Measurements from ENCODE around the gene ARHGAP8. TPM values are rescaled to one million over a fixed set of nuclear protein-coding genes. Genes with fewer than 3 reads are reported as not detected.

ARHGAP8 gene
- total and polyA plus RNA-seq, 2 experiments from 2014 or later = 62.8 to 64.9 TPM

GRCh38 chr22:44847892-44848291 lies 95.5 kb downstream of the ARHGAP8 start (continued):
- no peak for TF ChIP-seq EZH2phosphoT487 (IDR thresholded peaks at IDR 0.05; ENCODE audit: unreplicated experiment)

- H3K4me3 ChIP-seq = no peak overlapping the region
- DNase-seq (ENCODE audit: low spot score) = no peak
- no peak overlapping the region for H3K27ac Mint-ChIP-seq
These were observed 95.9 kb downstream of the ARHGAP8 start for GRCh38 chr22:44848296-44848741.

More at GRCh38 chr22:44848296-44848741, 95.9 kb downstream of the ARHGAP8 start:
- Histone ChIP-seq H3F3A (replicated peaks; ENCODE audit: low read depth) (no peaks in the 10 kb centered on the region), H3K79me2 (replicated peaks; ENCODE audit: insufficient read depth) (no peaks in the 10 kb centered on the region), H3K9me2 (ENCODE audit: insufficient read depth) (no peaks in the 10 kb centered on the region), H3K36me3 (ENCODE audit: insufficient read depth) (no peaks in the 10 kb centered on the region), H3K27ac (ENCODE audit: low read depth) (no peak overlapping the region), H4K20me1 (replicated peaks; ENCODE audit: insufficient read depth) (no peaks in the 10 kb centered on the region), H3K4me1 (ENCODE audit: insufficient read depth) (no peaks in the 10 kb centered on the region), H3K4me2 (no peak overlapping the region), H3K27me3 (ENCODE audit: insufficient read depth) (no peaks in the 10 kb centered on the region), H2AFZ (no peak overlapping the region)
- Mint-ChIP-seq H3K36me3 (ENCODE audit: low read depth) (peaks cover 20% of the 10 kb centered on the region), H3K4me3 (no peak overlapping the region; the same call in 2 of the 3 replicates), H3K4me1 (peaks cover 6% of the 10 kb centered on the region; the same call in 1 of the 3 replicates), H3K27me3 (ENCODE audit: insufficient read depth, low read depth, poor library complexity) (peaks cover 2% of the 10 kb centered on the region), H3K9me3 (peaks cover 11% of the 10 kb centered on the region; the same call in 2 of the 3 replicates)
- TF ChIP-seq ZNF462 (CRISPR knock-in tag; IDR thresholded peaks at IDR 0.05) (no peak), ZNF114 (CRISPR knock-in tag; IDR thresholded peaks at IDR 0.05) (no peak), STAT1 (IDR thresholded peaks at IDR 0.05; ENCODE audit: unreplicated experiment) (no peak), EZH2phosphoT487 (IDR thresholded peaks at IDR 0.05; ENCODE audit: unreplicated experiment) (no peak), CTCF (conservative IDR thresholded peaks at IDR 0.05; ENCODE audit: low read depth in 2 of 2) (no peak), EZH2 (IDR thresholded peaks at IDR 0.05; ENCODE audit: low read depth, unreplicated experiment) (no peak), CREB1 (CRISPR knock-in tag; IDR thresholded peaks at IDR 0.05; ENCODE audit: low read depth) (no peak), REST (IDR thresholded peaks at IDR 0.05; ENCODE audit: unreplicated experiment) (no peak), JUNB (IDR thresholded peaks at IDR 0.05; ENCODE audit: unreplicated experiment) (no peak), POLR2AphosphoS5 (IDR thresholded peaks at IDR 0.05; ENCODE audit: low read depth) (no peak), ETS1 (IDR thresholded peaks at IDR 0.05) (no peak), ZNF331 (CRISPR knock-in tag; IDR thresholded peaks at IDR 0.05; ENCODE audit: low read depth) (no peak)
- ATAC-seq = no peak
